MCF 10A (cell line): ENCODE data around the gene LRCH4. TPM values are rescaled to one million over a fixed set of nuclear protein-coding genes. Genes with fewer than 3 reads are reported as not detected.

Experiments used
- BruUV-seq: library from RNA; stranded (reverse); fragments of 400-500 nt; replicated peaks from 2 replicates; lab custom pipeline; 2021; lab: Mats Ljungman, UMichigan
- CTCF ChIA-PET: fragments of 300-600 bp; sonication (Branson Sonifier 250); formaldehyde crosslinking; extraction: SDS; loops from one replicate; lab custom pipeline; 2021; ENCODE audit warnings: antibody characterized with exemption, inconsistent platforms; lab: Yijun Ruan, JAX
- POLR2A ChIA-PET: fragments of 300-600, 350-650 bp; sonication (Branson Sonifier 250); formaldehyde crosslinking; extraction: SDS; loops from one replicate; lab custom pipeline; 2020; ENCODE audit warnings: antibody characterized with exemption, inconsistent platforms; lab: Yijun Ruan, JAX
- DNase-seq: peaks from one replicate; pipeline ENCODE4 v3.0.0-alpha.2; 2018; ENCODE audit not compliant: unreplicated experiment
- H3K27ac Mint-ChIP-seq: one replicate; pipeline ENCODE4 v1.8.0; 2022; ENCODE audit warnings: mild to moderate bottlenecking, low read depth, mixed read lengths; ENCODE audit not compliant: unreplicated experiment
- H3K27me3 Mint-ChIP-seq: one replicate; pipeline ENCODE4 v1.8.0; 2022; ENCODE audit warnings: mixed read lengths; ENCODE audit not compliant: insufficient read depth, unreplicated experiment
- H3K36me3 Mint-ChIP-seq: one replicate; pipeline ENCODE4 v1.8.0; 2022; ENCODE audit warnings: mild to moderate bottlenecking, moderate library complexity, mixed read lengths; ENCODE audit not compliant: insufficient read depth, unreplicated experiment
- H3K4me1 Mint-ChIP-seq: one replicate; pipeline ENCODE4 v1.8.0; 2022; ENCODE audit warnings: mixed read lengths; ENCODE audit not compliant: insufficient read depth, unreplicated experiment
- H3K4me3 Mint-ChIP-seq: one replicate; pipeline ENCODE4 v1.8.0; 2022; ENCODE audit warnings: mild to moderate bottlenecking, moderate library complexity, mixed read lengths; ENCODE audit not compliant: unreplicated experiment
- H3K9me3 Mint-ChIP-seq: one replicate; pipeline ENCODE4 v1.8.0; 2022; ENCODE audit warnings: mixed read lengths; ENCODE audit not compliant: unreplicated experiment
- intact Hi-C: fragments of 100-400 bp; cut with micrococcal nuclease; formaldehyde crosslinking; loops from 2 replicates; pipeline ENCODE4 v1.14.1; 2022
- total RNA-seq: library from RNA; stranded (reverse); gene quantifications from 2 replicates; pipeline ENCODE4 v1.2.3, GENCODE V29; 2022
- TF ChIP-seq, protein P1 (sequence below): fragments of 200-600 bp; IDR thresholded peaks from one replicate; pipeline ENCODE4 v1.8.0; 2022; ENCODE audit warnings: antibody characterized with exemption, mild to moderate bottlenecking; ENCODE audit not compliant: unreplicated experiment

The LRCH4 gene
- total RNA-seq, 1 experiment from 2014 or later = 22.3 TPM

DNA sequence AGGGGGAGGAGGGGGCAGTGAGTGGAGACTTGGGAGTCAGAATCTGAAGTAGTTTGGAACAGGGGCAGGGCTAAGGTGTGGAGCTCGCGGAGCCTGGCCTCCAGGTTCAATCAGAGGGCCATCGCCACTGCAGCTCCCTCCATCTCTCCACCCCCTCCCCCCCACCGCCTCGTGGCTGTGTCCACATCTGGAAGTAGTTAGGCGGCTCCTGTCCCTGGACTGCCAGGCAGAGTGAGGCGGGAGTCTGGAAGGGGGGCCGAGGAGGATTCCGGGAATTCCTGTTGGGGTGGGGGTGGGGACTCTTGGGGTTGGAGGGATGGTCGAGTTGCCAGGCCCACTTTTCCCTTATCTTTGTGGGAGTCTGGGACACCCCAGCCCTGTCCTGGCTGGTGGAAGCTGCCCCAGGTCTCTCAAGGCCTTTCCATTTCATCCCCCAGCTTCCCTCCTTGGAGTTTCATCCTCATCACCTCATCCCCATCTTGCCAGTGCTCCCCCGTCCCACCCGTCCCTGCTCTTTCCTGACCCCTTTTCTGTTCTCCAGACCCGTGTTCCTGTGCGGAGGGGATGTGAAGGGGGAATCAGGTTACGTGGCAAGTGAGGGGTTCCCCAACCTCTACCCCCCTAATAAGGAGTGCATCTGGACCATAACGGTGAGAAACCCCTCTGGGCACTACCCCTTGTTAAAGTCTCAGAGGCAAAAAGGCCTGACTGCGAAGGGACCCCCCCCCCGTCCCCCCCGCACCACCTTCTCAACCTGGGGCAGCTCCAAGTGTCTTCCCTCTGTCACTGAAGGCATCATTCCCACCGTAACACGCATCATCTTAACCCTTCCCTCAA is 17.2 kb upstream of the LRCH4 start:
- no peak for DNase-seq
- H3K4me1 Mint-ChIP-seq = peaks cover 5% of the 10 kb centered on the region
- TF ChIP-seq, protein P1, sequence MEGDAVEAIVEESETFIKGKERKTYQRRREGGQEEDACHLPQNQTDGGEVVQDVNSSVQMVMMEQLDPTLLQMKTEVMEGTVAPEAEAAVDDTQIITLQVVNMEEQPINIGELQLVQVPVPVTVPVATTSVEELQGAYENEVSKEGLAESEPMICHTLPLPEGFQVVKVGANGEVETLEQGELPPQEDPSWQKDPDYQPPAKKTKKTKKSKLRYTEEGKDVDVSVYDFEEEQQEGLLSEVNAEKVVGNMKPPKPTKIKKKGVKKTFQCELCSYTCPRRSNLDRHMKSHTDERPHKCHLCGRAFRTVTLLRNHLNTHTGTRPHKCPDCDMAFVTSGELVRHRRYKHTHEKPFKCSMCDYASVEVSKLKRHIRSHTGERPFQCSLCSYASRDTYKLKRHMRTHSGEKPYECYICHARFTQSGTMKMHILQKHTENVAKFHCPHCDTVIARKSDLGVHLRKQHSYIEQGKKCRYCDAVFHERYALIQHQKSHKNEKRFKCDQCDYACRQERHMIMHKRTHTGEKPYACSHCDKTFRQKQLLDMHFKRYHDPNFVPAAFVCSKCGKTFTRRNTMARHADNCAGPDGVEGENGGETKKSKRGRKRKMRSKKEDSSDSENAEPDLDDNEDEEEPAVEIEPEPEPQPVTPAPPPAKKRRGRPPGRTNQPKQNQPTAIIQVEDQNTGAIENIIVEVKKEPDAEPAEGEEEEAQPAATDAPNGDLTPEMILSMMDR = no peak
- H3K4me3 Mint-ChIP-seq = peak overlapping the region; percentile 72
- H3K9me3 Mint-ChIP-seq = no peaks in the 10 kb centered on the region
- BruUV-seq = no TSS peak
- POLR2A ChIA-PET = no interaction called here
- no peaks in the 10 kb centered on the region for H3K27me3 Mint-ChIP-seq
- CTCF ChIA-PET = interaction anchor here (0.6 to 1.3 kb wide), 5 partner anchors 16 to 247 kb away, joined by 3 to 6 read pairs (median 3); partner anchors contain the start of genes FBXO24 and LRCH4
- H3K36me3 Mint-ChIP-seq = peaks cover 2% of the 10 kb centered on the region
- intact Hi-C loops = loop anchor here (5.0 kb wide), 1 partner anchor 89 kb away; the partner anchor contains the start of gene GIGYF1
- H3K27ac Mint-ChIP-seq = no peak overlapping the region

DNA sequence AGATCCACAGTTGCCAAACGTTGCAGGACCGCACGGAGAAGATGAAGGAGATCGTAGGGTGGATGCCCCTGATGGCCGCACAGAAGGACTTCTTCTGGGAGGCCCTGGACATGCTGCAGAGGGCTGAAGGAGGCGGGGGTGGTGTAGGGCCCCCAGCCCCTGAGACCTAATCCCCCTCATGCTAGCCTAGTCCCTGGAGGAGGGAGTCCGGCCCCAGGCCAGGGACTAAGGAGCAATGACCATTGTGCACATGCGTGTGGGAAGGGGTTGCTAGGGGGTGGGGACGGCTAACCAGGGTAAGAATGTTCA is 14.8 kb upstream of the LRCH4 start:
- no TSS peak for BruUV-seq
- Mint-ChIP-seq H3K27me3 (no peaks in the 10 kb centered on the region), H3K4me3 (no peak overlapping the region), H3K4me1 (peaks cover 5% of the 10 kb centered on the region), H3K27ac (no peak overlapping the region), H3K36me3 (no peaks in the 10 kb centered on the region), H3K9me3 (no peaks in the 10 kb centered on the region)
- intact Hi-C loops = loop anchor here (5.0 kb wide), 1 partner anchor 92 kb away; the partner anchor contains the start of gene GIGYF1
- CTCF ChIA-PET = interaction anchor here (0.6 kb wide), 1 partner anchor 135 kb away, joined by 3 read pairs; no protein-coding TSS in a partner anchor
- TF ChIP-seq, protein P1 = no peak
- no peak for DNase-seq
- POLR2A ChIA-PET = no interaction called here

DNA sequence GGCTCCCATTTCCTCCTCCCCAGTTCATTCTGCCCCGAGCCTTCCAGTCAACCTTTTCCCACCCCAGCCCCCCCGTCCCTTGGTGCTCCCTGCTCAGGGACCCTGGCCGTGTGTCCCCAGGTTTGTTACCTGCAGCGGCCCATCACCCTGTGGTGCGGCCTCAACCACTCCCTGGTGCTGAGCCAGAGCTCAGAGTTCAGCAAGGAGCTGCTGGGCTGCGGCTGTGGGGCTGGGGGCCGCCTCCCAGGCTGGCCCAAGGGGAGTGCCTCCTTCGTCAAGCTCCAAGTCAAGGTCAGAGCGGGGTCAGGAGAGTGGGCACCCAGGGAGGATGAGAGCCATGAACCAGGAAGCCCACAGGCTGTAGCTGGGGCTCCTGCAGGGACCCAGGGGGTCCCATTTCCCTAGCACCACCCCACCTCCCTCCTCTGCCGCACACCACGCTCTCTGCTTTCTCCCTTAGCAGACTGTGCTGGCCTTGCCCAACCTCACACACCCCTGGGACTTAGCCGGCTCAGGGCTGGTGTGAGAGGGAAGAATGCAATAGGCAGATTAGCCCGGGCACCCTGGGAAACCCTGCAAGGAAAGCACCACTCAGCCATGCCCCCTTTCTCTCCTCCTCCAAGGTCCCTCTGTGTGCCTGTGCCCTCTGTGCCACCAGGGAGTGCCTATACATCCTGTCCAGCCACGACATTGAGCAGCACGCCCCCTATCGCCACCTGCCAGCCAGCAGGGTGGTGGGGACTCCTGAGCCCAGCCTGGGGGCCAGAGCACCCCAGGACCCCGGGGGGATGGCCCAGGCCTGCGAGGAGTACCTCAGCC is 14.2 kb upstream of the LRCH4 start:
- no TSS peak for BruUV-seq
- peaks cover 5% of the 10 kb centered on the region for H3K4me1 Mint-ChIP-seq
- ChIA-PET POLR2A (no interaction called here), CTCF (no interaction called here)
- no peaks in the 10 kb centered on the region for H3K9me3 Mint-ChIP-seq
- H3K27ac Mint-ChIP-seq = no peak overlapping the region
- DNase-seq = no peak
- no peaks in the 10 kb centered on the region for H3K27me3 Mint-ChIP-seq
- H3K36me3 Mint-ChIP-seq = no peaks in the 10 kb centered on the region
- H3K4me3 Mint-ChIP-seq = no peak overlapping the region
- TF ChIP-seq, protein P1 = no peak
- intact Hi-C loops = loop anchor here (5.0 kb wide), 1 partner anchor 92 kb away; the partner anchor contains the start of gene GIGYF1

DNA sequence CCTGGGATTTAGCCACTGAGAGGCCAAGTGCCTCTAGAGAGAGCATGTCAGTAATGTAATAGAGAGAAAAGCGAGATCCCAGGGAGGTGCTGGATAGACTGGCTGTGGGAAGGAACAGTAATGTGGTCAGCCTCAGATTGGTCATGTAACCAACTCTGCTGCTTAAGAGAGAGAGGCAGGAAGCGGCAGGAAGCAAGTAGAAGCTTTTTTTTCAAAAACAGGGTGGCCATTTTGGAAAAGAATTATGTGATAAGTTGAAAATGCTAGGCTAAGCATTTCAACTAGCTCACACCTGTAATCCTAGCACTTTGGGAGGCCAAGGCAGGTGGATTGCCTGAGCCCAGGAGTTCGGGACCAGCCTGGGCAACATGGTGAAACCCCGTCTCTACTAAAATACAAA is 12.5 kb upstream of the LRCH4 start:
- POLR2A ChIA-PET = interaction anchor here (0.6 to 1.1 kb wide), 3 partner anchors 12 to 625 kb away, joined by 3 to 6 read pairs (median 5); partner anchors contain the start of genes FBXO24, LRCH4 and MOSPD3
- CTCF ChIA-PET = interaction anchor here (0.6 to 1.5 kb wide), 2 partner anchors 12 to 38 kb away, joined by 3 to 5 read pairs; no protein-coding TSS in a partner anchor
- no peak overlapping the region for H3K27ac Mint-ChIP-seq
- intact Hi-C loops = no loop called here
- H3K27me3 Mint-ChIP-seq = no peaks in the 10 kb centered on the region
- DNase-seq = no peak
- H3K4me3 Mint-ChIP-seq = no peak overlapping the region
- no peaks in the 10 kb centered on the region for H3K9me3 Mint-ChIP-seq
- TF ChIP-seq, protein P1 = no peak
- no TSS peak for BruUV-seq
- no peaks in the 10 kb centered on the region for H3K36me3 Mint-ChIP-seq
- H3K4me1 Mint-ChIP-seq = peaks cover 5% of the 10 kb centered on the region
